ENCODE results near the gene MANSC4. TPM values are rescaled to one million over a fixed set of nuclear protein-coding genes. Genes with fewer than 3 reads are reported as not detected.

MANSC4 gene
- total and polyA plus RNA-seq, 2 donors (not counting 3 experiments of a cell fraction or from before 2014, with no cell fraction given) = not detected

- DNase-seq (ENCODE audit: low read depth, low spot score) (no peak), FAIRE-seq (no peak)
- no peaks in the 10 kb centered on the region for H3K9me3 ChIP-seq (replicated peaks; ENCODE audit: control insufficient read depth, insufficient read depth, low read length)
- H4K20me1 ChIP-seq (replicated peaks; ENCODE audit: control insufficient read depth, extremely low read depth, insufficient read depth, low read length) = no peaks in the 10 kb centered on the region
- dilution Hi-C loops (cut with MboI; ENCODE audit: extremely low pct_ligation_motif_present, low sequenced_read_pairs) = no loop called here
- H3K4me2 ChIP-seq (ENCODE audit: insufficient read depth, low read length) = no peak overlapping the region
- H2AFZ ChIP-seq (ENCODE audit: low read depth, low read length) = no peak overlapping the region
- ChIA-PET POLR2A (no interaction called here), CTCF (interaction anchor here (1.6 kb wide), 1 partner anchor 55 kb away, joined by 3 read pairs; no protein-coding TSS in a partner anchor)
- TF ChIP-seq MYC (IDR thresholded peaks at IDR 0.05; ENCODE audit: low read depth, low read length) (no peak), POLR2AphosphoS5 (IDR thresholded peaks at IDR 0.05; ENCODE audit: insufficient read depth, low read depth, low read length) (no peak), POLR2A (IDR thresholded peaks at IDR 0.05; ENCODE audit: low read depth, low read length) (no peak)
- no TSS peak for BruUV-seq (replicated peaks)
- intact Hi-C loops (cut with micrococcal nuclease) = no loop called here
- H3K27me3 ChIP-seq (ENCODE audit: control insufficient read depth in 2 of 2, insufficient read depth in 2 of 2, low read length in 2 of 2) = no peaks in the 10 kb centered on the region
- H3K27ac ChIP-seq (ENCODE audit: insufficient read depth, low read depth, low read length) = no peak overlapping the region
- no peak overlapping the region for H3K9ac ChIP-seq (replicated peaks; ENCODE audit: extremely low read depth, insufficient read depth, low read length)
- H3K4me1 ChIP-seq (ENCODE audit: control insufficient read depth, extremely low read depth, insufficient read depth, low read length) = peaks cover 6% of the 10 kb centered on the region
- H3K9me1 ChIP-seq (replicated peaks; ENCODE audit: control insufficient read depth, extremely low read depth, insufficient read depth, low read length) = no peaks in the 10 kb centered on the region
- H3K4me3 ChIP-seq (replicated peaks in 1 of 3; ENCODE audit: insufficient read depth in 1 of 3, low read depth in 1 of 3, low read length in 3 of 3) = no peak overlapping the region
- no peaks in the 10 kb centered on the region for H3K79me2 ChIP-seq (ENCODE audit: control insufficient read depth, insufficient read depth, low read length)
- H3K36me3 ChIP-seq (ENCODE audit: control insufficient read depth in 2 of 2, extremely low read depth in 1 of 2, insufficient read depth in 2 of 2, low read length in 2 of 2) = no peaks in the 10 kb centered on the region
Measured at GRCh38 chr12:27766587-27766986, 13.4 kb downstream of the MANSC4 start.

DNA sequence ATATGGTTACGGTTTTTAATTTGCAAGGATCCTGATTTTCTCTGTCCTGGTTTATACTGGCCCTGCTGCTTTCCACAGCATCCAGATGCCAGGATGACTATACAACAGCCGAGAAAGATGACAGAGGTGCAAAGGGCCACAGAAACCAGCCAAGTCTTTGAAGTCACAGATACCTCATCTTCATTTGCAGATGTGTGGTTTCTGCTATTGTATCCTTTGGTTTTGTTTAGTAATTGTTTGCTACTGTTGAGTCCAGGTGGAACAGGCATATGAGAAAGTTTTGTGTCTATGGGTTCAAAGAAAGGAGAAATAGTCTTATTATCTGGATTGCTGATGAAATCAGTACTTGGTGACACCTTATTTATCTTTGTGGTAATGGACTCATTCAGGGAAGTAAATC is 17.3 kb downstream of the MANSC4 start:
- no peak for FAIRE-seq
- Histone ChIP-seq H3K4me1 (ENCODE audit: control insufficient read depth, extremely low read depth, insufficient read depth, low read length) (no peaks in the 10 kb centered on the region), H3K4me2 (ENCODE audit: insufficient read depth, low read length) (no peak overlapping the region), H3K9ac (replicated peaks; ENCODE audit: extremely low read depth, insufficient read depth, low read length) (no peak overlapping the region), H4K20me1 (replicated peaks; ENCODE audit: control insufficient read depth, extremely low read depth, insufficient read depth, low read length) (no peaks in the 10 kb centered on the region), H3K9me3 (replicated peaks; ENCODE audit: control insufficient read depth, insufficient read depth, low read length) (no peaks in the 10 kb centered on the region), H3K4me3 (replicated peaks in 1 of 3; ENCODE audit: insufficient read depth in 1 of 3, low read depth in 1 of 3, low read length in 3 of 3) (no peak overlapping the region), H3K27ac (ENCODE audit: insufficient read depth, low read depth, low read length) (no peak overlapping the region), H3K79me2 (ENCODE audit: control insufficient read depth, insufficient read depth, low read length) (no peaks in the 10 kb centered on the region), H3K36me3 (ENCODE audit: control insufficient read depth in 2 of 2, extremely low read depth in 1 of 2, insufficient read depth in 2 of 2, low read length in 2 of 2) (no peaks in the 10 kb centered on the region), H3K9me1 (replicated peaks; ENCODE audit: control insufficient read depth, extremely low read depth, insufficient read depth, low read length) (no peaks in the 10 kb centered on the region), H3K27me3 (ENCODE audit: control insufficient read depth in 2 of 2, insufficient read depth in 2 of 2, low read length in 2 of 2) (no peaks in the 10 kb centered on the region), H2AFZ (ENCODE audit: low read depth, low read length) (no peak overlapping the region)
- no TSS peak for BruUV-seq (replicated peaks)
- TF ChIP-seq POLR2A (IDR thresholded peaks at IDR 0.05; ENCODE audit: low read depth, low read length) = no peak
- TF ChIP-seq GATA2 (IDR thresholded peaks at IDR 0.05; ENCODE audit: insufficient read depth, insufficient read length, low read depth, low read length) = no peak
- TF ChIP-seq MYC (IDR thresholded peaks at IDR 0.05; ENCODE audit: low read depth, low read length) = no peak
- TF ChIP-seq MAX (IDR thresholded peaks at IDR 0.05; ENCODE audit: insufficient read depth, insufficient read length) = no peak
- no peak for TF ChIP-seq CTCF (IDR thresholded peaks at IDR 0.05; ENCODE audit: extremely low read depth in 1 of 2, insufficient read depth in 1 of 2, low read depth in 1 of 2, low read length in 2 of 2)
- TF ChIP-seq EZH2 (IDR thresholded peaks at IDR 0.05; ENCODE audit: borderline replicate concordance, low read depth, low read length, severe bottlenecking) = no peak
- TF ChIP-seq FOS (IDR thresholded peaks at IDR 0.05; ENCODE audit: borderline replicate concordance, insufficient read depth, low read length) = no peak
- ChIA-PET CTCF (no interaction called here), POLR2A (no interaction called here)
- dilution Hi-C loops (cut with MboI; ENCODE audit: extremely low pct_ligation_motif_present, low sequenced_read_pairs) = no loop called here
- DNase-seq (ENCODE audit: low read depth, low spot score) = no peak
- intact Hi-C loops (cut with micrococcal nuclease) = no loop called here

Data from endothelial cell of umbilical vein (primary cell).